Chondrocyte (in vitro differentiated cells): Measurements from ENCODE around the gene HELZ. TPM values are rescaled to one million over a fixed set of nuclear protein-coding genes. Genes with fewer than 3 reads are reported as not detected.

Experiments used
- DNase-seq: peaks from one replicate; pipeline ENCODE4 v3.0.0; 2021; ENCODE audit warnings: mixed read lengths, low spot score
- H3K27ac Mint-ChIP-seq: one replicate; pipeline ENCODE4 v1.8.0; 2021; ENCODE audit warnings: mild to moderate bottlenecking, moderate library complexity, mixed read lengths; ENCODE audit not compliant: unreplicated experiment
- H3K27me3 Mint-ChIP-seq: 2 replicates; pipeline ENCODE4 v1.8.0; 2021; ENCODE audit warnings: low read depth, mixed read lengths
- H3K36me3 Mint-ChIP-seq: 2 replicates; pipeline ENCODE4 v1.8.0; 2021; ENCODE audit warnings: low read depth, mixed read lengths
- H3K4me1 Mint-ChIP-seq: 2 replicates; pipeline ENCODE4 v1.8.0; 2021; ENCODE audit warnings: low read depth, mild to moderate bottlenecking, mixed read lengths
- H3K4me3 Mint-ChIP-seq: one replicate; pipeline ENCODE4 v1.8.0; 2021; ENCODE audit warnings: mild to moderate bottlenecking, moderate library complexity, mixed read lengths; ENCODE audit not compliant: unreplicated experiment
- H3K9me3 Mint-ChIP-seq: 2 replicates; pipeline ENCODE4 v1.8.0; 2021; ENCODE audit warnings: low read depth, mixed read lengths
- CTCF ChIP-seq: fragments of 200-600 bp; sonication (generic); IDR thresholded peaks from 2 replicates; pipeline ENCODE4 v1.5.0; 2021; ENCODE audit warnings: antibody characterized with exemption, mild to moderate bottlenecking, moderate library complexity
- total RNA-seq: library from RNA; stranded (reverse); gene quantifications from 3 replicates; pipeline ENCODE4 v1.2.1, GENCODE V29; 2021

HELZ gene
- total RNA-seq, 1 donor from 2014 or later: 55.8 TPM

- TF ChIP-seq CTCF: no peak
- H3K27ac Mint-ChIP-seq: no peak overlapping the region
- DNase-seq: no peak
- H3K36me3 Mint-ChIP-seq: peaks cover 2% of the 10 kb centered on the region
- H3K4me3 Mint-ChIP-seq: no peak overlapping the region
- no peaks in the 10 kb centered on the region for H3K27me3 Mint-ChIP-seq
- no peaks in the 10 kb centered on the region for H3K4me1 Mint-ChIP-seq
- H3K9me3 Mint-ChIP-seq: peaks cover 2% of the 10 kb centered on the region
Measured at GRCh38 chr17:67055041-67055443, 190.0 kb downstream of the HELZ start.

GRCh38 chr17:67054608-67055007 lies 190.4 kb downstream of the HELZ start:
- peaks cover 2% of the 10 kb centered on the region for H3K36me3 Mint-ChIP-seq
- H3K4me3 Mint-ChIP-seq: no peak overlapping the region
- H3K27ac Mint-ChIP-seq: no peak overlapping the region
- no peaks in the 10 kb centered on the region for H3K27me3 Mint-ChIP-seq
- H3K4me1 Mint-ChIP-seq: no peaks in the 10 kb centered on the region
- no peak for DNase-seq
- H3K9me3 Mint-ChIP-seq: peaks cover 3% of the 10 kb centered on the region
- no peak for TF ChIP-seq CTCF

GRCh38 chr17:67054011-67054591 lies 190.9 kb downstream of the HELZ start:
- H3K27ac Mint-ChIP-seq: no peak overlapping the region
- H3K4me1 Mint-ChIP-seq: no peaks in the 10 kb centered on the region
- H3K4me3 Mint-ChIP-seq: no peak overlapping the region

GRCh38 chr17:67053438-67054000 lies 191.5 kb downstream of the HELZ start:
- TF ChIP-seq CTCF: no peak
- Mint-ChIP-seq H3K27me3 (no peaks in the 10 kb centered on the region), H3K27ac (no peak overlapping the region), H3K9me3 (peaks cover 12% of the 10 kb centered on the region), H3K4me3 (no peak overlapping the region), H3K4me1 (no peaks in the 10 kb centered on the region), H3K36me3 (peaks cover 8% of the 10 kb centered on the region)
- no peak for DNase-seq

More at GRCh38 chr17:67054011-67054591, 190.9 kb downstream of the HELZ start:
- no peaks in the 10 kb centered on the region for H3K27me3 Mint-ChIP-seq
- H3K9me3 Mint-ChIP-seq: peaks cover 7% of the 10 kb centered on the region
- no peak for TF ChIP-seq CTCF
- no peak for DNase-seq
- peaks cover 2% of the 10 kb centered on the region for H3K36me3 Mint-ChIP-seq

GRCh38 chr17:67052720-67053437 lies 192.1 kb downstream of the HELZ start:
- H3K4me1 Mint-ChIP-seq: no peaks in the 10 kb centered on the region
- peaks cover 8% of the 10 kb centered on the region for H3K36me3 Mint-ChIP-seq
- TF ChIP-seq CTCF: no peak
- no peaks in the 10 kb centered on the region for H3K27me3 Mint-ChIP-seq
- H3K9me3 Mint-ChIP-seq: peaks cover 17% of the 10 kb centered on the region
- no peak overlapping the region for H3K27ac Mint-ChIP-seq
- no peak overlapping the region for H3K4me3 Mint-ChIP-seq
- DNase-seq: no peak
